Right kidney (tissue), 1 donor: ENCODE data around the gene LEFTY1.
A peak's percentile ranks its signal among the peaks of the same experiment; 100 is the strongest.

Experiments
- DNase-seq: peaks from one replicate; pipeline ENCODE4 v3.0.0-alpha.2; 2016

LEFTY1 gene

DNA sequence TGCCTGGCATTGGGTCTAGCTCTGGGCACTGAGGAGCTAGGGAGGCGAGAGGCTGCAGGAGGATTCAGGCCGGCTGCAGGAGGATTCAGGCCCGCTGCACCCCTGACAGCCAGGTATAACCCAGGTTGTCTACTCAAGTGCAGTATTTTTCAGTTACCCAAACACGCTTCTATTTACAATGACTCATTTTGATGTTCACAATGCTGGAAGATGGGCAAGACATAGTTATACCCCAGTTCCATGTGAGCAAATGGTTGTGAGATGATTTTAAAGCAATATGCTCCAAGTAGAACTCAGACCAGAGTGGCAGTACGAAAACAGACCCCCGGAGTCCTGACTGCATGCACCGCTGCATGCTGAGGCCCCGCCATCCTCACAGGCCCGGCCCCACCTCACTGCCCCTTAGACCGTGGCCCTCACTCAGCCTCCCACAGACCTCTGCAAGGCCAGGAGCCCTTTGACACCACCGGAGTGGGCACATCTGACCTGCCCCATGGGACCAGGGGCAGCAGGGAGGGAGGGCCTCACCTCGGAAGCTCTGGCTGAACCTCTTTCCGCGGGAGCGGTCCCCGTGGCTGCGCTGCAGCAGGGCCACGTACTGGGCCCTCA lies 553 bp downstream of the LEFTY1 start:
- no peak for DNase-seq

- peak; percentile 40 for DNase-seq
Observed at GRCh38 chr1:225887554-225888288, 1.2 kb downstream of the LEFTY1 start.

- DNase-seq, result no peak
Observed at GRCh38 chr1:225887030-225887314, 2.0 kb downstream of the LEFTY1 start.

GRCh38 chr1:225886159-225887029 lies 2.6 kb downstream of the LEFTY1 start:
- no peak for DNase-seq

DNA sequence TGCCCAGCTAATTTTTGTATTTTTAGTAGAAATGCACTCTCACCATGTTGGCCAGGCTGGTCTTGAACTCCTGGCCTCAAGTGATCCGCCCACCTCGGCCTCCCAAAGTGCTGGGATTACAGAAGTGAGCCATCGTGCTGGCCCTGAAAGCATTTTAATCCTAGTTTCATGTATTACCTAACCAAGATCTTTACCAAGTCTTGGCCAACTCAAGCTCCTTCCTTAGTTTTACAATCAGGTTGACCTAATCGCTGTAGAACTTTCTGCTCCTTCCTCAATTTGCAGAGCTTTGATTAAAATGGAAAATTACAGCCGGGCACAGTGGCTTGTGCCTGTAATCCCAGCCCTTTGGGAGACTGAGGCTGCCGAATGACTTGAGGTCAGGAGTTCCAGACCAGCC lies 3.6 kb downstream of the LEFTY1 start:
- DNase-seq, result no peak

- DNase-seq, result no peak
Observed at GRCh38 chr1:225883616-225884265, 5.2 kb downstream of the LEFTY1 start.

- DNase-seq, result peak; percentile 89
Observed at GRCh38 chr1:225882694-225883615, 6.0 kb downstream of the LEFTY1 start.

DNA sequence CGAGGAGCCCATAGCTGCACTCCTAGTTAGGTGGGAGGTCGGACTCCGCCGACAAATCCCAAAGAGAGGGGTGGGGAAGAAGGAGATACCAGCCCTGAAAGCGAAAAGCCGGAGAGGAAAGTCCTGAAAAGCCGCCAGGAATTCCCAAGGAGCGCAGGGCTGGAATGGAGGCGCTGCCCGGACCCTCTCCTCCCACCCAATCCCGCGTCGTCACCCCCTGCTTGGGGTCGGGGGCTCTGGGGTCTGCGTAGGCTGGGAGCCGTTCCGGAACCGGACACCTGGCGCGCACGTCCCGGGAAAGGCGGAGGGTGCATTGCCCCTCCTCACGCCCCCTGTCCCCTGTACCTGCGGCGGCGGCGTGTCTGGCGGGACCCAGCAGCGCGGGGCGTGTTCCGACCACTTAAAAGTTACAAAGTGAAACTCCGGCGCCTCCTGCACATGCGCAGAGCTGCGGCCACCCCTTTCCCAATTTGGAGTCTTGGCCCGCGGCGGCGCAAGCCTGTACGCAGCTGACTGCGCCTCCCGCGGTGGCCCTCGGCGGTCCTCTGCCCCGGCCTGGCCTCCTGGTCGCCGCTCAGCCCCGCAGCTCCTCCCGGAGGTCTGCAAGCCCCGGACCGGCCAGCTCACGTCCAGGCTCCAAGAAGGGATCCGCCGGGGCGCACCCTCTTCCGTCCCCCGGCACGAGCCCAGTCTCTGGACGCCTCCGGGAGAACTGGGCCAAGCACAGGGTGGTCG lies 6.8 kb downstream of the LEFTY1 start, which contains the start of gene TMEM63A:
TMEM63A (minus strand) TSS at position 422 of the 735 bp plus-strand sequence. CDS start 4,800 bp downstream, outside the sequence.
- DNase-seq, result peak; percentile 92

DNA sequence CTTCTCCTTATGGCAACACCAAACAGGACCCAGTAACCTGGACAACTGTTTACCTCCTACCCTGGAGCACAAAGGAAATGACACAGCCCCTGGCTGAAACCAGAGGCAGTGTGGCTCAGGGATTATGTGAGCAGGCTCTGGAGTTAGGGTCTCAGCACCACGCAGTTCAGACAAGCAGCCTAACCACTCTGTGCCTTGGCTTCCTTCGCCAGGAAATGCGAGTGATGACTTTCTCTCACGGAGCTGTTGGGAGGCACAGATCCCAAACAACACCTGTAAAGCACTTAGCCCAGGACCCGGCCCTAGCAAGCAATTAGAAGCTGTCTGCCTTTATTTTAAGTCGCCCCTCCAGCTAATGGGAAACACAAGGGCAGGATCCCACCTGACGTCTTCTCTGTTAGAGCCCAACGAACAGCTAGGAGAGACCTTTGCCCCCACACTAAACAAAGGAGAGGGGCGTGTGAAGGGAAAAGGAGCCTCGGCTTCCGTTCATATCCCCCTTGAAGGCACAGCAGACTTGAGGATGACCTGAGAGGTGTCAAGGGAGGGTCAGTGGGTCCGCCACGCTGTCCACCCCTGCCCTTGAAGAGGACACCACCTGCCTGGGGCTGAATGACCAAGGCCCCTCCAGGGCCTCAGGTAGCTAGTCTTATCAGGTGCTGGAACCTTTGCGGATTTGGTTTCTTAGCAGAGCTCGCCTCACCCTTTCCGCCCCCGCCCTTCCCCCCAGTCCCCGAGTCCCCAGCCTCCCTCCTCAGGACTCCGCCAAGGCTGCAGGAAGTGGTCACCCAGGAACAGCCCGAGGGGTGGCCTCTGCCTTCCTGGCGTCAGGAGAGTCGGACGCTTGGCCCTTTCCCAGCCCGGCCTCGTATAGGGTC lies 7.6 kb downstream of the LEFTY1 start:
- peak; percentile 54 for DNase-seq

- no peak for DNase-seq
Observed at GRCh38 chr1:225880636-225881035, 8.3 kb downstream of the LEFTY1 start.

- DNase-seq, result no peak
Observed at GRCh38 chr1:225880222-225880588, 8.7 kb downstream of the LEFTY1 start.

DNA sequence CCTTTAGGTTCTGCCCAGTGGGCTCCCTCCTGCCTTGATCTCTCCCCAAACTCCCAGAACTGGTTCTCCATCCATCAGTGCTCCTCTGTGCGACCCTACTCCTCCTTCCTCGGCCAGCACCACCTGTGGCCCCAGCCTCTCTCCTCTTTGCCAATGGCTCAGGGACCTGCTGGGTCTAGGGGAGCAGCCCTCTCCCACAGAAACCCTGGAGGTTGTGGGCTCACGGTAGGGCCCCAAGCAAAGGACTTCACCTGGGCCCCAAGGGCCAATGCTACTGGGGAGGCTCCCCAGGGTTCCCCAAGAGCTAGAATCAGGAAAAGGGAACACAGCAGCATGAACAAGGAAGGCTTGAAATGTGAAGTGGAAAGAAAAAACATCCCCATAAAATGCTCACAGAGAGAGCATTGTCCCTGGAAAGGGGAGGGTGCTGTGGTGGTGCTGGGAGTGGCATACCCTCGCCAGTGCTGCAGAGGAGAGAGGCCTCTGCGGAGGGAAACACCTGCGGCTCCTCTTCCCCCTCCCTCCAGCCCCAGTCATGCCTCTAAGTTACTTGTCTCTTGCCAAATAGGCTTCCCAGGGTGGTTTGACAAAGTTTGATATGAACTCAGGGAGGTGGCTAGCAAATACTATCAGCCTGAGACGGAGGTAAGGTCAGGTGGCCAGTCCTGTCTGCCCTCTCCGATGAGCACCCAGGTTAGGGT lies 9.3 kb downstream of the LEFTY1 start:
- no peak for DNase-seq

DNA sequence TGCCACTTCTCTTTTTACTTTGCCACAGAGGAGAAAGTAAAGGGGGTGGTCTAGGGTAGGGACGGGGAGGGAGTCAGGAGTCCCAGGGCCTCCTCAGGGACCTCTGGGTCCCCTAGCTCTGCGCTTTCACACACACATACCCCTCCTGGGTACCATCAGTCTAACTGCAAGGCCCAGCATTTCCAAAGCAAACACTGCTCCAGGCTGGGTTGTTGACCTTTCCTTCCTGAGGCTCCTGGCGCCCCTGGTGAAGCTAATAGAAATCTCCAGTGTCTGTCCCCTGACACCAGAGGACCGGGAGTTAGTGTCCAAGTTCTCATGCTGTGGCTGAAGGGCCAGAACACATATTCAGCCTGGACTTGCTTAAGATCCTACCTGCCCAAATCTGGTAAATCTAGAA lies 10.7 kb downstream of the LEFTY1 start:
- no peak for DNase-seq

DNA sequence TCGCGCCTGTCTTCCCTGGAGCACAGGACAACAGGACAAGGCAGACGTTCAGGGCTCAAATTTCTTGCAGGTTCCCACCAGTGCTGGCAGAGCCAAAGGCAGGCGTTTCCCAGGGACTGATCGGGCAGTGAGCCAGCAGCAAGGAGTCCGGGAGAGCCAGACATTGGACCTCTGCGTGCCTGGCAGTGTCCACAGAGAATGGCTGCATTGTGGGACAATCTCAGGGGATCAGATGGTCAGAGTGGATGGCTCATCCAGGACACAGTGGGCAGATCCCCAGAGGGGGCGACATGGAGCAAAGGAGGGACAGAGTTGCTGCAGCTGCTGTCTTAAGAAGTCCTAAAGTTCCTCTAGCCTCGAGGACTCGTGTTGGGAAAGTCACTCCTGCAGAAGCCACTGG lies 11.4 kb downstream of the LEFTY1 start:
- DNase-seq, result peak; percentile 33

- DNase-seq, result no peak
Observed at GRCh38 chr1:225876900-225877510, 11.9 kb downstream of the LEFTY1 start.

DNA sequence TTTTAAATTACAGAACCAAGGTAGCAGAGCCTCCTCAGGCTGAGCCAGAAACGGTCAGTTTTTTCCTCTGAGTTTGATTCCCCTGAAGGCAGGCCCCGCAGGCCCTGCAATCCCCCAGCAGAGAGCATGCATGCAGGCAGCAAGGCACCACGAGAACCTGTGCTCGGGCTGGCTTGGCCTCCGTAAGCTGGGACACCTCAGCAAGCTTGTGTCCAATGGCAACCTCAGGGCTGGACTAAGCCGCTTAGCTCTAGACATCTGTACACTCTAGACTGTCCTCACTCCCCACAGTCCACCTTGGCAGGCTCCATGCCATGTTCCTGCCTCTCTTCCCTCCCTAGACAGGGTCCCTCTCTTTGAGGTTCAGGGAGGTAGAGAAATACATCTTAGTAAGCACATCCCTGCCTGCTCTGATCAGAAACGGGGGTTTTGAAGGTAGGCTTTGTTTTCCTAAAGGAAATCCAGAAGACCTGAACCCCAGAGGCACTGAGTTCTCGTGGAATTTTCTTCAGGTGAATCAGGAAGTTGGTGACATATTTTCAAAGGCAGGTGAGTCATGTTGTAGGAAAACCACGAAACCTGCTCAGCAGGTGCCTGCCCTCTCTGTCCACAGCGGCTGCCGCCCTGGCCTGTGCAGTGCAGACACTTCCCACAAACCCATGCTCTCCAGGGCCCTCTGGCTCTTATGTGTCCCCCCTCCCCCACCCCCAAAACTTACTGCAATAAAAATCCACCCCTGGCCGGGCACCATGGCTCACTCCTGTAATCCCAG lies 13.7 kb downstream of the LEFTY1 start:
- no peak for DNase-seq

DNA sequence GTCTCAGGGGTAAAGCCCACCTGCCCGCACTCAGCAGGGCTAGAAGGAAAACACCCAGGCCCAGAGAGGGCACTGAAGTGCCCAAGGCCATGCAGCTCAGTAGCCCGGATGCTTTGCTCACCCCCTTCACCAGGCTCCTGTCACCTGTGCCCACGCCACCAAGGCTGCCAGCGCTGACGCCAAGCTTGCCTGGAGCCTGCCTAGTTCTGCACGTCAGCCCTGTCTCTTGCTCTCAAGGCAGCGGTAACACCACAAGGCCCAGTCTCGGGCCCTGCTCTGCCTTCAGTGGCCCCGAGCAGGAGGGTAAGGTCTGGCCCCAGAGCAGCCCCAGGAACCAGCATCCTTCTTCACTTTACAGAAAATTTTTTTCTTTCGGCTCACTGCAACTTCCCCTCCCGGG lies 14.5 kb downstream of the LEFTY1 start:
- DNase-seq, result no peak

- no peak for DNase-seq
Observed at GRCh38 chr1:225873281-225873850, 15.6 kb downstream of the LEFTY1 start.
